Measurements from ENCODE around the gene LRCH3.

- TF ChIP-seq, protein P1, sequence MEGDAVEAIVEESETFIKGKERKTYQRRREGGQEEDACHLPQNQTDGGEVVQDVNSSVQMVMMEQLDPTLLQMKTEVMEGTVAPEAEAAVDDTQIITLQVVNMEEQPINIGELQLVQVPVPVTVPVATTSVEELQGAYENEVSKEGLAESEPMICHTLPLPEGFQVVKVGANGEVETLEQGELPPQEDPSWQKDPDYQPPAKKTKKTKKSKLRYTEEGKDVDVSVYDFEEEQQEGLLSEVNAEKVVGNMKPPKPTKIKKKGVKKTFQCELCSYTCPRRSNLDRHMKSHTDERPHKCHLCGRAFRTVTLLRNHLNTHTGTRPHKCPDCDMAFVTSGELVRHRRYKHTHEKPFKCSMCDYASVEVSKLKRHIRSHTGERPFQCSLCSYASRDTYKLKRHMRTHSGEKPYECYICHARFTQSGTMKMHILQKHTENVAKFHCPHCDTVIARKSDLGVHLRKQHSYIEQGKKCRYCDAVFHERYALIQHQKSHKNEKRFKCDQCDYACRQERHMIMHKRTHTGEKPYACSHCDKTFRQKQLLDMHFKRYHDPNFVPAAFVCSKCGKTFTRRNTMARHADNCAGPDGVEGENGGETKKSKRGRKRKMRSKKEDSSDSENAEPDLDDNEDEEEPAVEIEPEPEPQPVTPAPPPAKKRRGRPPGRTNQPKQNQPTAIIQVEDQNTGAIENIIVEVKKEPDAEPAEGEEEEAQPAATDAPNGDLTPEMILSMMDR (IDR thresholded peaks at IDR 0.05; ENCODE audit: poor library complexity): no peak
- no peak for TF ChIP-seq EZH2 (IDR thresholded peaks at IDR 0.05; ENCODE audit: borderline replicate concordance)
These were observed 91.5 kb downstream of the LRCH3 start for GRCh38 chr3:197882586-197882985.

Data from hepatocyte (in vitro differentiated cells).